Stimulated activated CD8-positive, alpha-beta memory T cell treated with anti-CD3 and anti-CD28 coated beads, Interleukin-15, amount 100 ng/mL, for 1 hour (primary cell): ENCODE results near the gene PRIMA1.

Experiments
- DNase-seq: peaks from one replicate; pipeline ENCODE4 v3.0.0-alpha.2; 2020; ENCODE audit warnings: low read depth

Gene PRIMA1

DNA sequence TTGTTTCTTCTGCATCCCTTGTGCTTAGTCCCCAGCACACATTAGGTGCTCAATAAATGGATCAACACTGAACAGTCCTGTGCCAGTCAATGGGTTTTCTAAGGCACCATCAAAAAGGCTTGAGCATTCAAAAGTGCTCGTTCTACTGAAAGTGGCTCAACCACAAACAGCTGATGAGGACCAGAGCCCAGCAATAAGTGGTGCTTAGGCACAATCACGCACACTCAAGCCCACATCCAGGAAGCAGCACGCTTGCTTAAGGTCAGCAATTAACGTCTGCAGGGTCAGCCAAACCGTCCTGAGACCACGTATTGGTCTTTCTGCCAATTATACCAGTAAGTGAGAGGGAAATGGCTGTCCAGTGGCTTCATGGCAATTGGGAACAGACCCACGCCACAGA, 56.5 kb downstream of the PRIMA1 start:
- no peak for DNase-seq

DNA sequence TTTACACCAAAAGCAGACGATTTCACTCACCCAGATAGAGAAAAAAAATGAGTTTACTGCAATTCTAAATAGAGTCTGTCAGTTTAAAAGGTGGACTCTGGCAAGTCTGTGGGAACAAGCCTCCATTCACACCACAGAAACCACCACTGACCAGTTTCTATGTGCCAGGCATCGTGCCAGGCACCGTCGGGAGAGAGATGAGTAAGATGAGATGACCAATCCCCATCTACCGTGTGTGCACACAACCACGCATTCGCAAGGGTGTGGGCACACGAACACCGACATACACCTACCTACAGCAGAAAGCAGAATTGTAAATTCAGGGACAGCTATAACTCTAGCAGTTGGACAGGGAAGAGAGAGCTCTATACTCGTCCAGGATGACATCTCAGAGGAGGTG, 58.3 kb downstream of the PRIMA1 start:
- DNase-seq, result no peak

DNA sequence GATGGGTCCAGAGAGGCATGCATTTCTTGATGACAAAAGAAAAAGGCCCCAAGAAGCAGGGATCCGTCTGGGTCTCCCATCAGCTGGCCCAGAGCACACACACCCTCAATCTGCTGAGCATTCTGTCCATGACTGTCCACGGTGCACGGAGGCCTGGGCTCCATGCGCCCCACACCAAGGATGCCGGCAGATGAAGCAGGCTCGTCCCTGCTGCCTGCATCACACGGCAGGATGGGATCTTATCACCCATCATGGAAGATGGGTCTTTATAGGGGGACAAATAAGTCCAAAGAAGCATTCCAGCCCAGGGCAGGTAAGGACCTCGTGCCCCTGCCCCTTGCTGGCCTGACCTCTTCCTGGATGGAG, 59.7 kb downstream of the PRIMA1 start:
- DNase-seq, result no peak

DNA sequence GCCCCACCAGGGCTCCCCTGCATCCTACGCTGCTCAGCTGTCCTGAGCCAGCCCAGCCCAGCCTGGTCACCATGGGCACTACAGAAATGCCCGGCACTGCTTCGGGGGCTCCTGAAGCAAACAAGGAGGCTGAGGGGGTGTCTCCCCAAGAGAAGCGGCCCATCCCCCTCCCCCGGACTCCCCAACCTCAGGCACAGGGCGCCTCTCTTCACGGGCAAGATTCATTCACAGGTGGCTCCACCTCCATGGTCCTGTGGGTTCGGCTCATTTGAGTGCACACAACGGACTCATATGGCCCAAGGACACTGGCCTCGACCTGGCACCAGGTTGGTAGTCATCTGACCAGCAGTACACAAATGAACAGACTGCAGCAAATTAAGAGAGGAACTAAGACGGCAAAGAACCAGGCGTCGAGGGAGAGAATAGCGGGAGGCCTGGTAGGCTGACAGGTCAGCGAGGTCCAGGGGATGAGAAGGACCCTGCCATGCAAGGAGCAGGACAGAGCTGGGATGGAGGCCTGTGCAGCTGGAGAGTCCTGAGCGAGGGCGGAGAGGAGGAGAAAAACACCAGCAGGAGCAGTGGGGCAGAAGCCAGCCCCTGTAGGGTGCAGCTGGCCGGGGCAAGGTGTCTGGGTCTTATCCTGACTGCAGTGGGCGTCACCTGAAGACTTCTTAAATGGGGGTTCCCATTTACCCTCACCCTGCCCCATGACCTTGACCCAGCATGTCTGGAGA, 60.2 kb downstream of the PRIMA1 start:
- DNase-seq, result no peak

DNA sequence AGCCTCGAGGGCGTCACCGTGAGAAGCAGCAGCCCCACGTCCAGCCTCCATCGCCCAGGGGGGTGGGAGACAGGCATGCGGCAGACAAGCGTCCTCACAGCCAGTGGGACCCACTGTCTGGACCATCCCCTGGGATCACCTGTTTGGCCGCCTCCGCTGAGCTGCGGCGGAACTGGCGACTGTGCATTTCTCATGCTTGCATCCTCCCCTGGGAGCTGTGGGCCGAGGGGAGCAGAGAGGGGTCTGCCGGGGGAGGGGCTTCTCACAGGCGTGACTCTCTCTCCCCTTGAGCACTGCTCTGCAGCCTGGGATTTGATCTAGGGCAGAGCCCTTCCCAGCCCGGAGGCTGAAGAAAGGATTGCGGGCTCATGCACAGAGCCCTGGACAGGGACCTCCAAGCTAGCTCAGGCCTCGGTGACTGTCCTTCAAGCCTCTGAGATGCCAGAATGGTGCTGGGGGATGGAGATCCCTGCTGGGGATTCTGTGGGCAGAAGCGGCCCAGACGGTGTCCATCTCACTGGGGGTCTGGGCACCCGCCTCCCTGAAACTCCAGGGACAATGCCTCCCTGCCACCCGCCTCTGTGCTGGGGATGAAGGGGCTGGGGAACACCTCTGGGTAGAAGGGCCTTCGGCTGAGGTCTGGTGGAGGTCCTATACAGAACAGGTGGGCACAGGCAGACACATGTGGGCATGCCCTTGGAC, 61.1 kb downstream of the PRIMA1 start:
- DNase-seq, result no peak

DNA sequence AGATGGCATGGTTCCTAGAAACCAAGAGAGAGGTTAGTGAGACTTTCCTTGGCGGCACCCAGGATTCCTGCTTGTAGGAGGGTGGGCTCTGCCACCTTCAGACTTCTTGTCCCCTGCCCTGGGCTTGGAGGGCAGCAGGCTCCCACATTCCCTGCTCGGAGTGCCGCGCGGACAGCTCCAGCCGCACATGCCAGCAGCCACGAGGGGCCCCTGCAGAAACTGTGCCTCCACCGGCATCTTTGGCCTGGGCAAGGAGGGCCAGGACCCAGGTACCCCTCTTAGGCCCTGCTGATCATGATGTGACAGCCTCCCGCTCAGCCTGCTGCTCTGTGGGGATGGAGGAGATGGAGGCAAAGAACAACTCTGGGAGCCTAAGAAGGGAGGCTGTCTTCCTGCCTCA, 62.3 kb downstream of the PRIMA1 start:
- DNase-seq, result no peak

DNA sequence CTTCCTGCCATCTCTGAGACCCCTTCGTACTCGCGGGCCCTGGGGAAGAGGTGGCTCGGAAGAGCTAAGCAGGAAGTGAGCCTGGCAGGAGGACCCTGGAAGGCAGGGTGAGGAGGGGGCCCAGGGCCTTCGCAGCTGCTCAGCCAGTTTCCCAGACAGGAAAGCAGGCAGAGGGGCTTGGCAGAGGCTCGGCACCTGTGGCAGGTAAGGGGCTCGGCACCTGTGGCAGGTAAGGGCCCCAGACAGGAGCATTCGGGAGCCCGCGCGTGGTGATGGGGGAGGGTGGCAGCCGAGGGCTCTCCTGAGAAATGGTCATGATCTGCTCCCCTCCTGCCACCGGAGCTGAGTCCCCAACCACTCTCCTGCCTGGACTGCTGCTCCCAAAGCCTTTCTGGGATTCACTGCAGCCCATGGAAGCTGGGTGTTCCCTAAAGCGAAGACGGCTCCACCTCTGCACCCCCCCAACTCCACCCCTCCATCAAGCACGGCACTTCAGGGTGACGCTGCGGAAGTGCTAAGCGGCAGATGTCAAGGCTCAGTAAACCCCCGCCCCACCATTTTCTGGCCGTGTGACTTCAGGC, 63.2 kb downstream of the PRIMA1 start:
- no peak for DNase-seq

DNA sequence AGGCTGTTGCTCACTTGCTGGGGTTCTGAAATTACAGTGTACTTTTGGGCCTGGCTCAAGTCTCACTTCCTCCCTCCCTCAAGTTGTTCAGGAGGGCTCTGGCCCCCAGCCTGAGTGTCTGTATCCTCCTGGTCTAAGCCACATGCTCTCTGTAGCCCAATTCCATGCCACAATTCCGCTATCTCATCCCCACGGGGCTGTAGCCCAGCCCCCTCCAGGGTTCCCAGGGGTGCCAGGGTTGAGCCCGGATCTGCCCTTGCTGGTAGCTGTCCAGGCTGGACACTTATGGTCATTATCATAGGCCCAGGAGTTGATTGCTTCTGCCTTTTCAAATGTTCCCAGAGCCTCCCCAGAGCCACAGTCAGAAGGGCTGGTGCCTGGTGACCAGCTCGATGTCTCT, 65.3 kb downstream of the PRIMA1 start:
- DNase-seq, result no peak

DNA sequence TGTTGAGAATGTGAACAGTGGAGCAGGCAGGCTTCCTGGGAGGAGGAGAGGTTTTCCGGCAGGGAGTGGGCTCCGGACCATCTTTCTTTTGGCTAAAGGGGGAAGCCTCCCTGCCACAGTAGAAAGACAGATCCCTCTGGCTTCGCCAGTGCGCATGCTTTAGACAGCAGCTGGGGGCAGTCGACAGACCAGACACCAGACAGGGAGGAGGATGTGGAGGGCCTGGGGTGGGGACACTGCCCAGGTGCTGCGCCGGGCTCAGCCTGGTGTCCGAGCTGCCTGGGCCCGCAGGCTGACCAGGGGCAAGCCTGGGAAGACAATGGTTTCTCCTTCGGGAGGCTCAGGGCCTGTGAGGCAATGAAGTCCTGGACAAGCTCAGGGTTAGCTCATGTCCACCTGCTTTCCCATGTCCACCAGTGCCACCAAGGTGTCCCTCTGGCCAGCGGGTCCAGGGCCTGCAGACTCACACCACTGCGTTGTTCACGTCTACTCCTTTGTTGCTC, 67.3 kb downstream of the PRIMA1 start:
- DNase-seq, result no peak

DNA sequence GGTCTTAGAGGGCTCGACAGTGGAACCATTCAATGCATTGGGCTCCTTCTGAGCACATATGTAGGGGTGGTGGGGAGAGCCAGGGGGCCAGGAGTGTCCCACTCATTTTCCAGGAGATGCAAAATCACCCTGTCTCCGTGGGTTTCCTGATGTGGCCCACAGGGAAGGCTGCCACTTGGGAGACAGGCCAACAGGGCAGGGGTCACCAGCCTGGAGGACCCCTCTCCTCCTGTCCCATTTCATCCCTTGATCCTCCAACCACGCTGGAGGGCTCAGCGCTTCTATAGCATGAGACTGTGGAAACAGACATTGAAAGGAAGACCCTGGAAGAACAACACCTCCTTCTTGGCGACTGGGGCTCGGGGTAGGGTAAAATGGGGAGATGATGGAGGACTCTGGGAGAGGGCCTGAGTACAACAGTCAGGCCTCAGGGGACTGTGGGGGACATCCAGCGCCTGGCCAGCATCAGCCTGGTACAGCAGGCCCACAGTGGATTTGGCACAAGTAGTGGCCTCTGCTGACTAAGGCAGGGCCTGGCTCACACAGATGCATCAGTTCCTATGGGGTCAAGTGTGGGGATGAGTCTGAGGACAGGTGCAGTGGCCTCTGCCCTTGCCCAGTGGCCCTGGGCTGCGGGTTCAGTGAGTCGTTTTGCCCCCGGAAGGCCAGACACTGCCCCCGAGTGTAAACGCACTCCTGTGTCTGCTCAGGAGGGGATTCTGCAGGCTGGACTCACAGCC, 68.0 kb downstream of the PRIMA1 start:
- no peak for DNase-seq

DNA sequence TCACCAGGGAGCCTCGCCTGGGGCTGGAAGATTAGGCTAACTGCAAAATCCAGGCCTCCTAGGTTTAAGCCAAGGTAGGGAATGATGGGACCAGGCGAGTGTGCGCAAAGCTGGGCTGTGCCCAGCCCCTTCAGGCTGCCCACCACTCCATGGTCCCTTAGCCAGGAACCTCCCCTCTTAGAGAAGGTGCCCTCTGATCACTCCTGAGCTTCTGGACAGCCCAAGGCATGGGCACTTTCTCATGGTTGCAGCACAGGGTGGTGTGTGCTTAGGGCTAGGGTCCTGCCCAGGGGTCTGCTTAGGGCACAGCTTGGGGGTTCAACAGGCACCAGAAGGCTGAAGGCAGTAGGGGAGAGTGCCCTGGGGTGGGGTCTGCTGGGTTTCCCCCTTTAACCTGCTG, 69.0 kb downstream of the PRIMA1 start:
- no peak for DNase-seq

DNA sequence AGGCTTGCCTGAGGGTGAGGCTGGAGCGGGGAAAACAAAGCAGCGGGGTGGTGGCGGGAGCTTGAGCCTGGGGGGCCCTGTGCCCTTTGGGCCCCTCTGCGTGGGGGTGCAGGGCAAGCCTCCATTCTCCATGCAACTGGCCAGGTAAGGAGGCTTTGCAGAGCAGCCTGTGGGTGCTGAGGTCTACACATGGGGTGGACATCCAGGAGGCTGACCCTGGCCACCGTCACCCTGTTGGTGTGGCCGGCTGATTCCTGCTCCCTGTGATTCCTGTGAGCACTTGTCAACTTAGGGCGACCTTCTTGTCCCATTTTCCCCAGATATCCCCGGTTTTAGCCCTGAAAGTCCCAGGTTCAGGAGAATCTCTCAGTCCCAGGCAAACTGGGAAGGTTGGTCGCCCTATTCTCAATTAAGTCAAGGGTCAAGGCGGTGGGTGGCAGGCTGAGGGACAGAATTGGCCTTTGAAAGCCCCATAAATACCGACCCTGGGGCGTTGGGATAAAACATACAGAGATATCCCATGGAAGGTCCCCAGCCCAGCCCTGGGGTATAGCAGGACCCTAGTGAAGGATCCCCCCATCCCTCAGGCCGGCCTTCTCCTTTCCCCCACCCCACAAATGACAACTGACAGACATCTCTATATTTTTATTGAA, 70.5 kb downstream of the PRIMA1 start:
- DNase-seq, result no peak

DNA sequence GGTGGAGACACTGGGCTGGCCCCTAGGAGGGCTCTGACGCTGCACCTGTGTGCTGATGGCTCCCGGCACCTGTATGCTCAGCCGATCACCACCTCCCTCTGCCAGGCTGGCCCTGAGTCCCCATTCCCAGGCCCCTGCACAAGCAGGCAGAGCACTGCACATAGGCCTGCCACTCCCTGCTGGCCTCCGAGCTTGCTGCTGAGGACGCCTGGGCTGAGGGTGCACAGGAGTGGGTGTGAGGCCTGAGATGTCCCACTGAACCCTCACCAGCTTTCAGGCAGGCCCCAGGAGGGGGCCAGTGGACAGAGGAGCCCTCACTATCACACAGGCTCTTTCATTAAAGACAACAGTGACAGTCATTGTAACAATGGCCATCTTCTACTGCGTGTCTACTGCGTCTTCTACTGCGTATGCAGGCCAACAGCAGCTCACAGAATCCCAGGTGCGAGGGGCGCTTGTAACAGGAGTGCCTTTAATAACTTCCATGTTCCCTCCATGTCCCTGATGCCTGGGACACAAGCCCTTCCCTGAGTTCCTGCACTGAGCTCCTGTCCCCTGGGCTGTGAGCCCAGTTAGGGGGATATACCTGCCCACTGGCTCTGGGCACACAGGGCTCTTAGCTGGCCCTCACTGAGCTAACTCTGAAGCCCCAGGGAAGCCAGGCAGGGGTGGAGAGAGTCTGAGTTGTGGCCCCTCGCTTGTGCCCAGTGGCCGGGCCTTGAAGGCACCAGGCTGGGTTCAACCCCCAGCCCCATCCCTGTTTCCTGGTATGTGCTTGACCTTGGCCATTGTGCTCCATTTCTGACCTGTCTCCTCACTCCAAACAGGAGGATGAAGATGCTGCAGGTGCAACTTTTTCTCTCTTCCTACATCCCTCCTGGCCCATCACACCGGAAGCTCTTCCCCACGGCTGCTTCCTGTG, 71.3 kb downstream of the PRIMA1 start:
- no peak for DNase-seq

DNA sequence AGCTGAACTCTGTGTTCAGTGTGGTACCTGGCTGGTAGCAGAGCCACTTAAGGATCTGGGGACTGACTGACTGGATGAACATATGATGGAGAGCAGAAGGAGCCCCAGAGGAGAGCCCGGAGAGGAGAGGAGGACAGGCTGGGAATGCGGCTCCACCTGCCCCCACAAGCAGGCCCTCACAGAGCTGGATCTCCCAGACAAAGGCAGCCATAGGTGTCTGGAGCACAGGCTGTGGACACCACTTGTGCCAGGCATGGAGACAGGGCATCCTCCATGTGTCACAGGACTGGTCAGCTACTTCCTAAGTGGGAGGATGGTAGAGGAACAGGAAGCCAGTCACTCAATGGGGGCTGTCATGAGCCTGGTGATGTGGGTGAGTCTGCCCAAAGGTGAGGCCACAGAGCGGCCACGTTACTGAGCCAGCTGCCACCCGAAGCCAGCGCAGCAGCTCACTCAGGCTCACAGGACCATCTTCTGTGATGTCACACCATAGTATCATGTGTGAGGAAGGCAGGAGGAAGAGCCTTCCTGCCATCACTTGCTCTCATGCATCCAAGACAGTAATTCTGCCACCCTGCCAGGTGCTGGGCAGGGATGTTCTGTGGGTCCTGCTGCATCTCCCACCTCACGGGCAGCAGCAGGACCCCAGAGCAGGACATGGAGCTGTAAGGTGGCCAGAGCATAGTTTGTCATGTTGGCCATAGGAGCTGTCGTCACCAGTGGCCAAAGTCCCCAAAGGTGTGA, 72.1 kb downstream of the PRIMA1 start:
- DNase-seq, result no peak

DNA sequence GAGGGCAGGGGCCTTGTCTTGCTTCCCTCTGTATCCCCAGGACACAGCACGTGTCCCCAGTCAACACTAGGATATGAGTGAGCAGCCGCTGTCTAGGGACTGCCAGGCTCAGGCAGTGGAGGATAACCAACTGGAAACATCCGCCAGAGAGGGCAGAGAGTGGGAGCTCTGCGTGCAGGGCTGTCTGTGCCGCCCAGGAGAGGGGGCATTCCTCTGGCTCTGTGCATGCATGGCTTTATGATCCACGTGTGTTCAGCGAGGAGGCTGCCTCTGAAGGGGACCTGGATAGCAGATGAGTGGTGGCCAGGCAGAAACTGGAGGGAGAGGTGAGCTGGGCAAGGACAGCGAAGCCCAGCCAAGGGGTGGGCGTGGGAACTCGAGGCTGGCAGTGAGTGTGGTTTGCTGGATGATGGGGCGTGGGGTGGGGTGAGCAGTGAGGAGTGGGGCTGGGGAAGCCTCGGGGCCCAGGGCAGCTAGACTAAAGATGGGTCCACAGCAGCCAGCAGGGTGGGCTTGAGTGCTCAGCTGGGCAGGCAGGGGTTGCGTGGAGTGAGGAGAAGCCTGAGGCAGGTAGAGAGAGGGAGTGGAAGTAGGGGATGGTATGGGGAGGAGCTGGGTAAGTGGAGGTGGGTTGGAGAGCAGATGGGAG, 72.9 kb downstream of the PRIMA1 start:
- no peak for DNase-seq

DNA sequence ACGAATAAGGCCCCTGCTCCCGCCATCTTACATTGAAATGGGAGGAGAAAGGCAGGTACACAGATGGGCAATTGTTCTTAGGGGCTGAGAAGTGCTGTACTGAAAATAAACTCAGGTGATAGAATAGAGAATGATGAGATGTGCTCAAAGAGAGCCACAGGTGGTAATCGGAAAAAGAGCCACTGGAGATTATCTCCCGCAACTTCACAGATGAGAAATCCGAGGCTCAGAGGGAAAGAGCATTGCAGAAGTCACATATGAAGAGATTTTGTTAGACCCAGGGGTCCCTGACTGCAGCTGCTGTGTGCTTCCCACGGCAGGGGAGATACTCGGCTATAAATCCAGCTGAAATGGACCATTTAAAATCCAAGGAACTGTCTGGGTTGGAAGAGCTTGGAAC, 73.7 kb downstream of the PRIMA1 start:
- DNase-seq, result no peak

DNA sequence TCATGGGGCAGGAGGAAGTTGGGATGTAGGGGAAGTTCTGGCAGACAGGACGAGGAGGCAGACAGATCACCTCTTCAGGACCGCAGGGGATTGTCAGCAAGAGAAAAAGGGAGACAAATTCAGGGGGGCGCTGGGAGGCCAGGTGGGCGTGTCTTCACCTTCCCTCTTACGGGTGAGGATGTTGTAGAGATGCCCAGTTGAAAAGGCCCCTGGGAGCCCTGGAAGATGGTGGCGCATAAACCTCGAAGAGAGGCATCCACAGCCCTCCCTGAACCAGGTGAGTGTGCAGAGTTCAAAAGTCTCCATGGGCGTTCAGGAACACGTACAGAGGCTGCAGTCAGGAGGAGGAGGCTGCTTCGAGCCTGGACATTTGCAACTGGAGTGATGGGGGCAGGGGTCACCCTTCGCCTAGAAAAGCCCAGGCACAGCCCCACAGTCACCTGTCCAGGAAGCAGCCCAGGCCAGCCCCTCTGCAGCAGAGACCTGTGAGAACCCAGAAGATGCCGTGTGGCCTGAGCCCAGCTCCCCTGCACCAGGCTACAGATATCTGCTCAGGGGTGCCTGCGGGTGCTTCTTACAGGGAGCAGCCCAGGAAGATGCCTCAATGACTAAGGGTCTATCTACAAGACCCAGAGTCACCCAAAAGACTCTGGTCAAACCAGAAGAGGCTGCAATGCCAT, 74.4 kb downstream of the PRIMA1 start:
- no peak for DNase-seq

DNA sequence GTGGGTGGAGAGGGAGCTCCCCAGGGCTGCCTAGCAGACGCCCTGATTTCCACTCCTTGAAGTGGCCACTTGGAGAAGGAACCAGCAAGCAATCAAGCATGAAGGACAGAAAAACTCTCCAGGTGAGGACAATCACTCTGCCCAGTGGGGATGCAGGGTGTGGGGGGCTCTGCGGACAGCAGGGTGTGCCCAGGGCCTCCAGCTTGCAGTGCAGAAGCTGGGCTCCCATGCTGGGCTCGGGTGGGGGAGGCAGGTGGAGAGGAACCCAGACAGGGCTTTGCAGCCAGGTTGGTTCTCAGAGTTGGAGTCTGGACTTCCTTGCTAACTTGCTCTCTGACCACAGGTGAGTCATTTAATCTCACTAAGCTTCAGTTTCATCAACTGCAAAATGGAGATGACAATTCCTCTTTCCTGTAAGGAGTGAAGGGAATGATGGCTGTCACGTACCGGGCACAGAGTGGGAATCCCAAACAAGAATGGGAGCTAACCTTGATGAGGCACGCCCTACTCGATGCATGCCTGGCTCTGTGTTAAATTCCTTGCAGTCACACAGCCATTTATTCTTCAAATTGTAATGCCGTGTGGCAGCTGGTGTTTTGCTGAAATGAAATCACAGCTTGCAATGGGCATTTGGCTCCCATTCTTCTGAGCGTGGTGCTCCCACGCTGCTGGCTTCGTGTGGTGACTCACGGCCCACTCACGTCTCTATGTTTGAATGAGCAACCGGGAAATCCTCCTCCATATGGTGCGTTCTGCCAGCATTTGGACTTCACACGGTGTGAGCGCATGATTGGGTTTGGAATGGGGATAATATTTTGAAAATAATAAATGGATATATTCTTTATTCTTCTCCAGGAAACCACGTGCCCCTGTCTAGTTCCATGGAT, 75.2 kb downstream of the PRIMA1 start:
- DNase-seq, result no peak
